GM21619 (cell line): Measurements from ENCODE around the gene CCL3.
"Not testable (repeated sequence)": the region's sequence is repeated elsewhere in the genome, so short reads cannot be mapped to it uniquely, and the experiment has no call there.

Experiments used
- ATAC-seq: cut with Tn5 transposase; IDR thresholded peaks from one replicate; pipeline ENCODE4 v1.9.1; 2021; ENCODE audit not compliant: unreplicated experiment

CCL3 gene

GRCh38 chr17:36087897-36088572 is 1.9 kb downstream of the CCL3 start:
- ATAC-seq, result not testable (repeated sequence)

- ATAC-seq, result not testable (repeated sequence)
Measured at GRCh38 chr17:36087471-36087870, 2.5 kb downstream of the CCL3 start.

DNA sequence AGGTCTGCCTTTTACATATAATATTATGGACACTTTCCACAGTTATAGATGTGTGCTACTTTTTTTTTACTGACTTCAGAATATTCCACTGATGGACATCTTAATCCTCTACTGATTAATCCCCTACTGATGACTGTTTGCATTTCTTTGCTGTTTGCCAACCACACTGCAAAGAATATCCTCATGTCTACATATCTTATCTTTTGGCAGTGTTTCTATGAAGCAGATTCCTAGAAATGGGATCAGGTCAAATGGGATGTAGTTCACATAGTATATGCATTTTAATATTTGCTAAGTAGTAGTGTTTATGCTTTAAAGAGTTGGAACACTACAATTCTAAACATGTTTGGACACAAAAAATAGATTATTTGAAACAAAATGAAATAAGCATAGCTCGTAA is 3.2 kb downstream of the CCL3 start:
- no peak for ATAC-seq

DNA sequence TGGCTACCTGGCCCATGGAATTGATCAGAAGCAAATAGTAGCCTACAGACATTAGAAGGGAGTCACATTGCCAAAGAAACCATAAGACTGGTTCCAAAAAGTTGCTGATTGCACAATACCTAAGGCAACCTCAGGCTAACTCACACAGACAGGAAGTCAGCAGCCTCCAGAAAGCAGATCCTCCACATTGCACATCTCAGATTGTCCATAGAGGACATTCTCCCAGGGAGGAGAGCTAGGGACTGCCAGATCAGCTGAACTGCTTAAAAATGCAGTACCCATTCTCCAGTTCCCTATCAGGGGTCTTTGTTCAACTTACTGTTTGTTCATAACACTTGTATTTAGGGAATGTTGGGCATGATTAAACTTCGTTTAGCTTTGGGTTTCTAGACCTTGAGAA is 4.2 kb downstream of the CCL3 start:
- no peak for ATAC-seq

- ATAC-seq, result not testable (repeated sequence)
Measured at GRCh38 chr17:36083691-36084090, 6.3 kb downstream of the CCL3 start.

- peak; percentile 44 for ATAC-seq
Measured at GRCh38 chr17:36082482-36083120, 7.3 kb downstream of the CCL3 start.

GRCh38 chr17:36081681-36082471 is 8.1 kb downstream of the CCL3 start:
- ATAC-seq, result peak; percentile 49

DNA sequence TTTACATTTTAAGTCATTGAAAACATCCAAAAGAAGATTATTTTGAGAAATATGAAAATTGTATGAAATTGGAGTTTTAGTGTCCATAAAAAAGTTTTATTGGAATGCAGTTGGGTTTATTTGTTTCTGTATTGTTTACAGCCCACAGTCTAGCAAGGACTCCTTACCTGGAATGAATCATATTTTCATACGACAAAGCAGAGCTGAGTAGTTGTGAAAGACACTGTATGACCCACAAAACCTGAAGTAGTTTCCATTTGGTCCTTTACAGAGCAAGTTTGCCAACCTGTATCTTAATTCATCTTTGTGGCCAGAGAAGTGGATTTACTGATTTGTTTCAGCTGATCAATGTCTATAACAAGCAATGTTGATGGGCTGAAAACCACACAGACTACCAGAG is 15.6 kb downstream of the CCL3 start:
- ATAC-seq, result no peak

DNA sequence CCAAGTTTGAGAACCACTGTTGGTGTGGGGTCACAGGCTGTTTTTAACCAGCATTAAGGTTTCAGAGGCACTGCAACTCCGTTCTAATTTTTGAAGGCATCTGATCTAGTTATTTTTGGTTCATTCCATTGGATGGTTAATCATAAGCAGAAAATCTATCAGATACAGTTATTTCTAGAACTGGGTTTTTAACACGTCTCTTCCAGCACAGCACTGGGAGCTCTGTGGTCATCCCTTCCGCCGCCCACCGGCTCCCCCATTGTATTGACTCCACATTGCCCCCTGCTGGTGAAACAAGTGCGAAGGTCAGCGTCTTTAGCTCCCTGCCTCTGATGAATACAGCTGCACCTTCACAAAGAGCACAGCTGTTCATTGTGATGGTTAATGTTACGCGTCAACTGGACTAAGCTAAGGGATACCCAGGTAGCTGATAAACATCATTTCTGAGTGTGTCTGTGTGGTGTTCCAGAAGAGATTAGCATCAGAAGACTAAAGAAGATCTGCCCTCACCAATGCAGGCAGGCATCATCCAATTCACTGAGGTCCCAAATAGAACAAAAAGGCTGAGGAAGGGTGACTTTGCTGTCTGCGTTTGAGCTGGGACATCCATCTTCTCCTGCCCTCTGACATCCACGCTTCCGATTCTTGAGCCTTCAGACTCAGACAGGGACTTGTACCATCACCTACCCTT is 17.4 kb downstream of the CCL3 start:
- ATAC-seq, result no peak

DNA sequence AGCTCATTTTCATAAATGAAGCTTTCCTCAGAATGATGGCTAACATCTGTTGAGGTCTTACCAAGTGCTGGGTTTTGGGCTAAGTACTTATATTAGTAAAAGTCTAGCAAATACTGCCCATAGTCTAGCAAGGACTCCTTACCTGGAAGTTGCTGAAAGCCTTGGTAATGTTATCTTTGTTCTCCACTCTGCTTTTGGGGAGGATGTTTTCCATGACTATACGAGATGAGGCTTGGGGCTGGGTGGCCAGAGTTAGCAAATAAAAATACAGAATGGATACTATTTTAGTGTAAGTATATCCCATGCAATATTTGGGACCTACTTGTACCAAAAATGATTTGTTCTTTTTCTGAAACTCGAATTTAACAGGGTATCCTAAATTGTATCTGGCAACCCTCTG is 18.2 kb downstream of the CCL3 start:
- no peak for ATAC-seq

DNA sequence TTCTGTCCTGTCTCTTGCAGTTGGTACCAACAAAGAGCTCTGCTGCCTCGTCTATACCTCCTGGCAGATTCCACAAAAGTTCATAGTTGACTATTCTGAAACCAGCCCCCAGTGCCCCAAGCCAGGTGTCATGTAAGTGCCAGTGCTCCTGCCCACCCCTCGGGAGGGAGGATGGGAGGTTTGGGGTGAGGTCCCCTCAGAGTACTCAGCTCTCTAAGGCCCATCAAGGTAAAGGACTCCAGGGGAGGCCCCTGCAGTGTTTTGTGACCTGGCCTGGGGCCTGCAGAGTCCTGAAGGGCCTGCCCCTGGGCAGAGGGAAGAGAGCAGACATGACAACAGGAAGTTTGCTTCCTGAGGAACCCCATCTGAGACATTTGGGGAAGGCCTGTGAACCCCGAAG is 19.5 kb downstream of the CCL3 start:
- no peak for ATAC-seq

DNA sequence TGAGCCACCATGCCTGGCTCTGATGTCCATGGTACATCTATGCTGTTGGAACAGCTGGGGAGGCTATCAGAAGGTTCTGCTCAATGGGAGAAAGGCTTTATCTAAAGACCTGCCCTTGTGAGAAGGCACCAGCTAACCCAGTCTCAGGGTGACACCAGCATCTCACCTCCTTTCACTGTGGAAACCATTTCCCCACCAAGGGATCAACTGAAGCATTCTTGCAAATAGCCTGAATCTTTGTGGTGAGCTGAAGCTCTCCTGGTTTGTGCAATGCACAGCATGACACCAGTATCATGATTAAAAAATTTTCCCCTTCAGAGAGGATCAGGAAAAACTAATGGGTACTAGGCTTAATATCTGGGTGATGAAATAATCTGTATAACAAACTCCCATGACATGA is 20.8 kb downstream of the CCL3 start:
- no peak for ATAC-seq

GRCh38 chr17:36068524-36068923 is 21.4 kb downstream of the CCL3 start:
- no peak for ATAC-seq

GRCh38 chr17:36066365-36066985 is 23.5 kb downstream of the CCL3 start:
- ATAC-seq, result no peak

DNA sequence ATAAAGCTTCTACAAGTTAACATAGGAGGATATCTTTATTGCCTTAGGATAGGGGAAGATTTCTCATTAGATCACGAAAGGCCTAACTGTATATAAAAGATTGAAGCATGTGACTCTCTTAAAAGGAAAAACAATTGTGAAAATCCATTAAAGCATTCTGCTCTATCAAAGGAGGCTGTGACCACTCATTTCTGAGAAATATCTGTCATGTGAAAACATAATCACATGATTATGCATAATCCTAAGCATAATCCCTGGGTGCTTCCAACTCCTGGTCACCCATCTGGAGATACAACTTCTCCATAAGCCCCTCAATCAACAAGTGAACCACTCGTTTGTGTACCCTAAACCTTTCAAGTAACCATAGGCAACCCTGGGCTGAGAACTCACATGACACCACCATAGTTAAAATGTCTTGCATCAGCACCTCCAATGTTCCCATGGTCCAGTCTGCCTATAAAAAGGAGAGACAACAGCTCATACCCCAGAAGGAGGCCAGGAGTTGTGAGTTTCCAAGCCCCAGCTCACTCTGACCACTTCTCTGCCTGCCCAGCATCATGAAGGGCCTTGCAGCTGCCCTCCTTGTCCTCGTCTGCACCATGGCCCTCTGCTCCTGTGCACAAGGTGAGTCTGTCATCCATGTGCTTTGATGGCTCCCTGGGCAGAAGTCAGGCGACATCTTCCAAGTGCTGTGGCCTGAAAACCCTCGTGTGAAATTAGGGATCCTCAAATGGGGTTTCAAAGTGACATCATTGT is 26.0 kb downstream of the CCL3 start, which contains the start of gene CCL18:
TSS of gene CCL18 (plus strand) at position 487 of the 756 bp plus-strand sequence. CDS start at position 558, 71 bp downstream.
- no peak for ATAC-seq

DNA sequence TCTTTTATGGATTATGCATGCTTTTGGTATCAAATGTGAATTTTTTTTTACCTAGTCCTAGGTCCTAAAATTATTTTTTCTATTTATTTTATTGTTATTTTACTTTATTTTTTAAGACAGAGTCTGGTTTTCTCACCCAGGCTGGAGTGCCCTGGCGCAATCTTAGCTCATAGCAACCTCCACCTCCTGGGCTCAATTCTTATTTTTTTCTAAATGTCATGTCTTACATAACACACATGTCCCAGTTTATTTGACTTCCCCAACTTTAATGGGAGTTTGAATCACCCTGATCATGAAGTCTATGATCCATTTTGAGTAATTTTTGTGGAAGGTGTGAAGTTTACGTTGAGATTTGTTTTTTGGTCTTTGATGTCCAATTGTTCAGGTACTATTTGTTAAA is 29.1 kb downstream of the CCL3 start:
- no peak for ATAC-seq

DNA sequence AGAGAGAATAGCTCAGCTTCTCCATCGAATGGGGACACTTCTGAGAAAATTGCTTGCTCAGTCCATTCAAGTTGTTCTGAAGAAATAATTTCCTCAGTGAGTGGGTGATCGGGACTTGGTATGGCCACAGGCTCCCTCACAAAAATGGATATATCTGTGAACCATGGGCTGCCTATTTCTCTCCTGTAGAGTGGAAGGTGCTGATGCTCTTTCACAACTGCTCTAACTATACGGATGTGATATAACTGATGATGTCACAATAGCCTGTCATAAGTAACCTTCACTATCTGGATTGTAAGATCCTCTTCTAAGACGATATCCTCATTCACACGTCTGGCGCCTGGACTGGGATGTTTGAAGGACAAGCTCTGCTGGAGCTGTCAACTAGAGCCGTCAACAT is 30.5 kb downstream of the CCL3 start:
- no peak for ATAC-seq

DNA sequence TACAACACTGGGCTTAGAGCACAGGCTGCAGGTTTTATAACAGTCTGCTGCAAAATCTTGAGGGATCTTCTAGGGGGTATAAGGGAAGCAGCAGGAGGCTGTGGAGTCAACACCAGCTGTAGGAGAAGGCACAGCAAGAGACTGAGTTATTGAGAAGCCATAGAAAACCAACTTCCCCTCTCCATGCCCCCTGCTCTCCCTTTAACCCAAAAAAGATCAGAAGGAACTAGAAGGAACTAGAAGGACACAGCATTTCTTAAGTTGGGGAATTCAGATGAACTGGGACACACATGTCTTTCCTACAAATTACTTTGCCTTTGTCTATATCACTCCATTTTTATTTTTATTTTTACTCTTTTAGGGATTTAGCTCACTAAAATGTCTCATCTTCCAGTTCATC is 32.0 kb downstream of the CCL3 start:
- ATAC-seq, result no peak

DNA sequence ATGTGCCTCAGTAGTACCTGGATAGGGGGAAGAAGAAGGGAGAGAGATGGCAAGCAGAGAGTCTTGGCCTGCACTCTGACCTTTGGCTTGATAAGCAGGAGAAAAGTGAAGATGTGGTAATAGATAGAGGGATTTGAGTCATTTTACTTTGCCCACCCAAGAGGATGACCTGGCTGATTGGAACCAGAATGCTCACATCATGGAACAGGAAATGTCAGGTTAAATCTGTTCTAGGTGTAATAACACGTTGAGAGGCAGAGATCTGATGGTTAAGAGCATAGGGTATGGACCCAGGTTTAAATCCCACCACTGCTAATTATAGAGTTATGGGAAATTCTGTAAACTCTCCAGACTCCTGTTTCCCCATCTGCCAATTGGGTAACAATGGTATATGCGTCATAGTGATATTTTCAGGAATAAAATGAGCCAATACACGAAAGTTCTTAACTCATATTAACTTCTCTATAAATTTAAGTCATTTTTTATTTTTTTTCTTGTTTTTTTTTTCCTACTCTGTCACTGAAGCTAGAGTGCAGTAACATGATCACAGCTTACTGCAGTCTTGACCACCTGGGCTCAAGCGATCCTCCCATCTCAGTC is 33.9 kb downstream of the CCL3 start:
- ATAC-seq, result no peak

DNA sequence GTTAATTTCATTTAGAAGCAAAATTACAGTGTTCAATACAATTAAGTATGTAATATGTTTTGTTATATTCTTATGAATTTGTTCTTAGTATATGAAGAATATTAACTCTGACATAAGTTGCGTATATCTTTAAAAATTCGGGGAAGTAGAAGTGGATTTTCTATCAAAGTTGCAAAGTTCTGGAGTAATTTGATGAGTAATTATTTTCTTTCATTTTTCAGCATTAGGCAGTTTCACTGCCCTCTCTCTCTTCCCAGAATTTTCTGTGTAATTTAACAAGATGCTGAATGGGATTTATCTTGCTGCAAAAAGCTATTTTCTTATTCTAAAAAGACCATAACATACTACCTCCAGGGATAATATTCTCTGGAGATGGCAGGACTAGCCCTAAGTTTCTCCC is 34.8 kb downstream of the CCL3 start:
- ATAC-seq, result no peak
